Liver (tissue), 3 donors: ENCODE measurements around the gene GAPVD1.
A peak's percentile ranks its signal among the peaks of the same experiment; 100 is the strongest.

Experiments used
- CTCF ChIP-seq: fragments of 150-350 bp; IDR thresholded peaks from 2 replicates; pipeline ENCODE4 v1.5.1; 2017; ENCODE audit warnings: improper control_type of control experiment, low read depth, low read length; ENCODE audit not compliant: missing input control
- GABPA ChIP-seq, 2 donors: IDR thresholded peaks in 1 of 2; conservative IDR thresholded peaks in 1 of 2; 2 replicates each; pipeline ENCODE4 v1.6.1; 2016; ENCODE audit warnings: antibody characterized with exemption in 2 of 2, mild to moderate bottlenecking in 1 of 2, moderate library complexity in 1 of 2
- REST ChIP-seq: IDR thresholded peaks from 2 replicates; pipeline ENCODE4 v1.6.1; 2016; ENCODE audit warnings: antibody characterized with exemption, mild to moderate bottlenecking
- TAF1 ChIP-seq: conservative IDR thresholded peaks from 2 replicates; pipeline ENCODE4 v1.6.1; 2016; ENCODE audit warnings: antibody characterized with exemption, mild to moderate bottlenecking
- donor health status: healthy.
- donor health status: healthy.

- TF ChIP-seq REST (no peak), CTCF (peak; percentile 66), TAF1 (no peak), GABPA (IDR thresholded peaks at IDR 0.05 in 1 of 2, conservative IDR thresholded peaks at IDR 0.05 in 1 of 2) (no peak)
These were observed 146.6 kb downstream of the GAPVD1 start for GRCh38 chr9:125407974-125408900.
